GM18508 (cell line): ENCODE results near the gene FRMD8.

Experiments used
- ATAC-seq: cut with Tn5 transposase; IDR thresholded peaks from one replicate; pipeline ENCODE4 v1.9.1; 2021; ENCODE audit warnings: moderate number of reproducible peaks; ENCODE audit not compliant: insufficient read depth, unreplicated experiment

FRMD8 gene, protein sequence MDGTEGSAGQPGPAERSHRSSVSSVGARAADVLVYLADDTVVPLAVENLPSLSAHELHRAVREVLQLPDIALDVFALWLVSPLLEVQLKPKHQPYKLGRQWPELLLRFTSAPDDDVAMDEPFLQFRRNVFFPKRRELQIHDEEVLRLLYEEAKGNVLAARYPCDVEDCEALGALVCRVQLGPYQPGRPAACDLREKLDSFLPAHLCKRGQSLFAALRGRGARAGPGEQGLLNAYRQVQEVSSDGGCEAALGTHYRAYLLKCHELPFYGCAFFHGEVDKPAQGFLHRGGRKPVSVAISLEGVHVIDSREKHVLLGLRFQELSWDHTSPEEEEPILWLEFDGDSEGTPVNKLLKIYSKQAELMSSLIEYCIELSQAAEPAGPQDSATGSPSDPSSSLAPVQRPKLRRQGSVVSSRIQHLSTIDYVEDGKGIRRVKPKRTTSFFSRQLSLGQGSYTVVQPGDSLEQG

DNA sequence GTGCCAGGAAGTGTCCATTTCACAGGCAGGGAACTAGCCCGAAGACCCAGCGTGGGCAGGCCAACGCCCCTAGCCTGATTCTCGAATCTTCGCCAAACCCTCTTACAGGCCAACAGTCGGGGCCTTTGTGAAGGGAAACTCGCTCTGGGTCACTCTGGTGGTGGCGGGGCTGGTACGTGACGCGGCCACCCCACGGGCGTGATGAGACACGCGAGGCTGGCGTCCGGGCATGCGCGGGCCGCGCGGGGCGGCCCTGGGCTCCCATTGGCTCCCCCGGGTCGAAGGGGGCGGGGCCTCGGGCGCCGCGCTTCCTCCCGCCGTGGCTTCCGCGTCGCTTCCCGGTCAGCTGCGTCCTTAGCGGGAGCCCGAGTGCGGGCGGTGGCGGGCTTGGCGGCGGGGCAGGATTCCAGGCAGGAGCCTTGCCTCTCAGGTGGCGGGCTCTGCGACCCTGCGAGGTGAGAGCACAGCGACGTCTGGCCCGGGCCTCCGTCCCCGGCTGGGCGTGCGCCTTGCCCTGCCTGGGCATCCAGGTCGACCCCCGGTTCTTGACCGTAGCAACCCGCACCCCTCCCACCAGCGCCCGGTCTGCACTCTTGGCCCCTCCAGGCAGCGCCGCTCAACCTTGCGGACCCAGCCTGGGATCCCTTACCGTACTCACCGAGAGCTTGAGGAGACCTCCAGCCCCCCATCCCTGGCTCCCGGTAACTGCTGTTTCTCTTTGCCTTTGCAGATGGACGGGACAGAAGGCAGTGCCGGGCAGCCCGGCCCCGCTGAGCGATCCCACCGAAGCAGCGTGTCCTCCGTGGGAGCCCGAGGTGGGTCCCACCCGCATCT is at the start of gene FRMD8:
Gene FRMD8 (plus strand): TSS at position 331 of the 834 bp plus-strand sequence. CDS start 400 bp downstream, at position 731.
- ATAC-seq = no peak

DNA sequence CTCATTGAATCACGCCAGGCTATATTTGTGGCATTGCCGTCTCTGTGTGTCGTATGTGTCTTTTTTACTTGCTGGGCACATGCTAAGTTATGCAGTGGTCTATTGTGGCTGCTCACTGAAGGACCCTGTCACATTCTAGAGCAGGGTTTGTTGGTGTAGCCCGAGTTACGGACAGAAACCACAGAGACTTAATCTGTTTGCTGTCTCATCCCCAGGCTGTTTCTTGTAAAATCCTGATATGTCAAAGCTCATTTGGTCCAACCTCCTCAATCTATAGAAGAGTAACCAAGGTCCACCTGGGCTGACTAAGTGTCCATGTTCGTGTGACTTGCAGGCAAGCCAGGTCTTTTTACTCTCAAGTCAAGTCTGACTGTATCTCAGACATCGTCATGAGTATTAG is 47.8 kb upstream of the FRMD8 start:
- ATAC-seq = no peak

DNA sequence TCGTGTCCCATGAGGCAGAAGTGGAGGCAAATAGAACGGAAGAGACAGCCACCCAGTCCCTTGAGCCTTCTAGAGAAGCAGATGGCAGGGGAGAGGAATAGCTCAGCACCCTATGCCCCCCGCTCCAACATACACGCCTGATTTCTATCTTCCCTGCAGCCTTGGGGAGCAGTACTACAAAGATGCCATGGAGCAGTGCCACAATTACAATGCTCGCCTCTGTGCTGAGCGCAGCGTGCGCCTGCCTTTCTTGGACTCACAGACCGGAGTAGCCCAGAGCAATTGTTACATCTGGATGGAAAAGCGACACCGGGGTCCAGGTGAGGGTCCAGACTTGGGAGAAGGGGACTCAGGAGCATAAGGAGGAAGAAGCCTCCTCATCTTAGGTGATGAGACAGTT is 46.2 kb upstream of the FRMD8 start:
- no peak for ATAC-seq

DNA sequence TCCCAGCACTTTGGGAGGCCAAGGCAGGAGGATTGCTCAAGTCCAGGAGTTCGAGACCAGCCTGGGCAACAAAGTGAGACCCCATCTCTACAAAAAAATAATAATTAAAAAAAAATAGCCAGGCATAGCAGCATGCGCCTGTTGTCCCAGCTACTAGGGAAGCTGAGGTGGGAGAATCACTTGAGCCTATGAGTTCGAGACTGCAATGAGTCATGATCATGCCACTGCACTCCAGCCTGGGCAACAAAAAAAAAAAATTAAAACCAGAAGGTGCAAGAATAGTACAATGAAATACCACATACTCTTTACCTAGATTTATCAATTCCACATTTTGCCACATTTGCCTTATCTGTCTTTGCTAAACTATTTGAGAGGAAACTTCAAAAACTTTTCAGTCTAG is 44.6 kb upstream of the FRMD8 start:
- no peak for ATAC-seq

DNA sequence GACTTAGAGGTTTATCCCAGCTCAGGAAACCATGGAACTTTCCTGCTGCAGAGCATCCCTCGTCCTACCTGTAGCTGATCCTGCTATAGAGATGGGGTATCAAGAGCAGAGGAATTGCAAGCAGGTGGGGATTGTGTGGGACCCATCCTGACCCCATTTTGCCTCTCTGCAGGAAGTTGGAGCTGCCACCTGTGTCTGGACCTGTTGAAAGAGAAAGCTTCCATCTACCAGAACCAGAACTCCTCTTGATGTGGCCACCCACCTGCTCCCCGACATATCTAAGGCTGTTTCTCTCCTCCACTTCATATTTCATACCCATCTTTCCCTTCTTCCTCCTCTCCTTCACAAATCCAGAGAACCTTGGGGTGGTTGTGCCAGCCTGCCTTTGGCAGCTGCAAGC is 34.9 kb upstream of the FRMD8 start:
- ATAC-seq = no peak

DNA sequence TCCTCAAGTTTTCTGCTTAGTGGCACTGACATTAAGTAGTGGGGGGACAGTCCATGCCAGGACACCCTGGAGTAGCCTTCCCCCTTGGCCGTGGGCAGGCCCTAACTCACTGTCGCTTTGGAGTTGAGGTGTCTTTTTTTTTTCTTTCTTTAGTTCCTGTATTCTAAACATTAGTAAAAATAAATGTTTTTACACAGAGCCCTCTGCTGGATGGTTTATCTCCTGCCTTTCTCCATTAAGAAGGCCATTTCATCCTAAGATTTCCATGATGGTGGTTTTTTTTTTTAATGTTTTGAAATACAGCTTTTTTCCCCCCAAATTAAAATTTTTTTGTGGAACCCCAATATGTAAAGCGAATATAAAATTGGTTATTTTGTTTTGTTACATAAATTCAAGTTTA is 33.7 kb upstream of the FRMD8 start:
- no peak for ATAC-seq

DNA sequence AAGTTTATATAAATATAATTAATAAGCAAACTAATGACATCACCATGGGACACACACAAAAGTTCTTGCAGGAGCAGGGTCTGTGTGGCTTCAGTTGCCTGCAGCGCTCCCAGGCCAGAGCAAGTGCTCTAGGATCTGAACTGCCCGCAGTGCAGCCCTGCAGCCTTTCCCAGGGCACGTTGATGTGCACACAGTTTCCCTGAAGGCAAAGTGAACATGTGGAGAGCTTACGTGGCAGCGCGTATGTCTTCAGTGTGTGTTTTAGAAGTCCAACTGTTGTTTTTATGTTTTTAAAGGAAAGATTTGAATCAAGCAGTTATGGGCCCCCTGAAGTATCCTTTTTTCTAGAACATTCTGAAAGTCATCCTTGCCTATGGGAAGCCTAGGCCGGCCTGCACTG is 33.1 kb upstream of the FRMD8 start:
- ATAC-seq = no peak

DNA sequence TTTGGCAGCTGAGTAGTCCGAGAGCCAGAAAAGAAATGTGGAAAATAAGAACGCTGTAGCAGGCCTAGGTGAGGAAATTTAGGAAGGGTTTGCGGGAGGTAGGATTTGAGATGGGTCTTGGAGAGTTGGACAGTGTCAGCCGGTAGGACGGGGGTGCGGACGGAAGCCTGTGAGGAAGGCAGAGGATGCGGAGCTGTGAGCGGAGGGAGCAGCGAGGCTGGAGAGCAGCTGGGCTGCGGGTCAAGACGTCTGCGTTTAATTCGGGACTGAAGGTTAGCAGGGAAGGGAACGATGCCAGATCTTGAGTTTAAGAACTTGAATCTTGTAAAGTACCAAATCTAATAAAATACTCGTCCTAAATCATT is 32.6 kb upstream of the FRMD8 start:
- ATAC-seq = no peak

DNA sequence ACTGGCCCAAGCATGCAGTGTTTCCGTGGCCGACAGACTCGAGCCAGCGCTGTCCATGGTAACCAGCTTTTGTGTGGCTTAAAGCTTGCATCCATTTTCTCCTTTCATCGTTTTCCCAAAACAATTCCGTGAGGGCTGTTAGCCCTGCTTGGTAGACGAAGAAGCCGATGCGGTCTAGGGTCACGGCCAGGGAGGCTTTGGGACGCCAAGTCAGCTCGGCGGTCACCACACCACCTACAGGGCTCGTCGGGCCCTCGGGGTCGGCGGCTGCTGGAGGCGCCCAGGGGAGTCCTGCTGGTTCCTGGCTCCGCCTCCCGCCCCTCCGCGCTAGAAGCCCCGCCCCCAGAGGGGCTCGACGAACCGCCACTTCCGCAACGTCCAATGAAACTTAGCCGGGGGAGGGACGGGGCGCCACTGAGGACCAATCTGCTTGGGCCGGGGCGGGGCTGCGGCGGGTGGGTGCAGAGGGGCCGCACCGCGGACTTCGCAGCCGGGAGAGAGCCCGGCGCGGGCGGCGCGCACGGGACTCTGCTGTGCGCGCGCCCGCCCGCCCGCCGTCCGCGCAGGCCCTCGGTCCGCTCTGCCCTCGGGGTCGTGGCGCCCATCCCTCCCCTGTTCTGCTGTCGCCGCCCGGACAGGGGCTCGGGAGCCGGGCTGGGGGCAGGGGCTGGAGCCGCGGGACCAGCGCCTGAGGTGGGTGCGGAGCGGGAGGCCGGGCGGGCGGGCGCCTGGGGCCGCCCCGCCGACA is 32.0 kb upstream of the FRMD8 start, which contains the start of gene TIGD3:
Gene TIGD3 (plus strand): TSS at position 487 of the 748 bp plus-strand sequence. CDS start 1,058 bp downstream, outside the sequence.
- ATAC-seq = no peak

DNA sequence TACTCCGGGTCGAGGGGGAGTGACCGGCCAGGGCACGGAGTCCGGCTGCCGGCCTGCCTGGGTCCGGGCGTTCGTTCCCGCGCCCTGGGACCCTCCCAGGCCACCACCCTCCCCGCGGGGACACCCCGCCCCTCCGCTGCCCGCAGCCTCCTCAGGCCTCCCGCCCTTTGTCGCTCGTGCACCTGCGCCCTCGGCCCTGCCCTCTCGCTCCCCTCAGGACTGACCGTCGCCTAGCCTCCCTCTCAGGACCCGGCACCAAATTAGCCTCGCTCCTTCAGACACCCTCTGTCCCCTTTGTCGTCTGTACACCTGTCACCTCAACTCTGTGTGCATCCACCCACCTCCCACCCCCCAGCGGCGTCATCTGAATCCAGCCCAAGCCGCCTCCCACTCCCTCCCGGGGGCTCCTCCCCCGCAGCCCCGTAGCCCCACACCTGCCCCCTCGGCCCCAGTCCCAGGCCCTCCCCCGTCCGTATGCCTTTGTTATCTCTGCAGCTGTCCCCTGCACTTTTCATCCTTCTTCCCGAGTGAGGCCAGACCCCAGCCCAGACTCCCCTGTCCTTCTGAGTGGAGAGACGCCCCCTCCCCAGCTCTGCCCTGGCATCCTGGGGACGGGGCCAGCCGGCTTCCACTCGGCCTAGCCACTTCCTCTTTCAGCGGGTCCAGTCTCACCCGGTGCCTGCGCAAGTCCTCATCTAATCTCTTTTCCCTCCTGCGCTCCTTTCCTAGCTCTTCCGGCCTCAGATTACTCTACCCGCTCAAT is 31.2 kb upstream of the FRMD8 start:
- ATAC-seq = no peak

DNA sequence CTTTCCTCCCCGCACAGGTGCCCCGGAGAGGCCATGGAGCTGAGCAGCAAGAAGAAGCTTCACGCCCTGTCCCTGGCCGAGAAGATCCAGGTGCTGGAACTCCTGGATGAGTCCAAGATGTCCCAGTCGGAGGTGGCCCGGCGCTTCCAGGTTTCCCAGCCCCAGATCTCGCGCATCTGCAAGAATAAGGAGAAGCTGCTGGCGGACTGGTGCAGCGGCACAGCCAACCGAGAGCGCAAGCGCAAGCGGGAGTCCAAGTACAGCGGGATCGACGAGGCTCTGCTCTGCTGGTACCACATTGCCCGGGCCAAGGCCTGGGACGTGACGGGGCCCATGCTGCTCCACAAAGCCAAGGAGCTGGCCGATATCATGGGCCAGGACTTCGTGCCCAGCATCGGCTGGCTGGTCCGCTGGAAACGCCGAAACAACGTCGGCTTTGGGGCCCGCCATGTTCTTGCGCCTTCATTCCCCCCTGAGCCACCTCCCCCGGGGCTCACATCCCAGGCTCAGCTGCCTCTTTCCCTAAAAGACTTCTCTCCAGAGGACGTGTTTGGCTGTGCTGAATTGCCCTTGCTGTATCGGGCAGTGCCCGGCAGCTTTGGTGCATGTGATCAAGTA is 30.6 kb upstream of the FRMD8 start:
- no peak for ATAC-seq

DNA sequence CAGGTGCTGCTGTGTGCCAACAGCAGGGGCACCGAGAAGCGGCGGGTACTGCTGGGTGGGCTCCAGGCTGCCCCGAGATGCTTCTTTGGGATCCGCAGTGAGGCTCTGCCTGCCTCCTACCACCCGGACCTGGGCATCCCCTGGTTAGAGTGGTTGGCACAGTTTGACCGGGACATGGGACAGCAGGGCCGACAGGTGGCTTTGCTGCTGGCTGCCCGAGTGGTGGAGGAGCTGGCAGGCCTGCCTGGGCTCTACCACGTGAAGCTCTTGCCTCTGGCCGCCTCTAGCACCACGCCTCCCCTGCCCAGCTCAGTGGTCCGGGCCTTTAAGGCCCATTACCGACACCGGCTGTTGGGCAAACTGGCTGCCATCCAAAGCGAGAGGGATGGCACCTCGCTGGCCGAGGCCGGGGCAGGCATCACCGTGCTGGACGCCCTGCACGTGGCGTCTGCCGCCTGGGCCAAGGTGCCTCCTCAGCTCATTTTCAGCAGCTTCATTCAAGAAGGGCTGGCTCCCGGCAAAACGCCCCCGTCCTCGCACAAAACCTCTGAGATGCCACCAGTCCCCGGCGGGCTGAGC is 30.0 kb upstream of the FRMD8 start:
- no peak for ATAC-seq

DNA sequence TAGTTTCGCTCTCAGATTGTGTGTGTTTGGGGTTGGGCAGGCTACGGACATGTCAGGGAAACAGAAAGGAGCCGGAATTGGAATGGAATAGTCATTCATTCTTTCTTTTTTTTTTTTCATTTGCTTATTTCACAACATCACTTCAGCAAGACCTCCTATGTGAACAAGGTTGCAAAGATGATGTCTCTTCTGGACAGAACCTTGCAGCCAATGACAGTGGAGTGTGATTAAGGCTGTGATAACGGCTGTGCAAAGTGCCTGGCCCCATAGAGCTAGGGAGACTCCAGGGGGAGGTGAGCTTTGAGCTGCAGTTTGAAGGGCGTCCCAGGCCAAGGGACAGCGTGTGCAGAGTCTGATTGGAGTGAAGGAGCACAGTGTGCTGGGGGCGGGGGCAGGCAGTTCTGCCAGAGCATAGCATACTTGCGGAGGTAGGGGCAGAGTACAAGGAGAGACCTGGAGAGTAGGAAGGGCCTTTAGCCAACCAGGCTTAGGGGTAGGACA is 28.5 kb upstream of the FRMD8 start:
- ATAC-seq = no peak

DNA sequence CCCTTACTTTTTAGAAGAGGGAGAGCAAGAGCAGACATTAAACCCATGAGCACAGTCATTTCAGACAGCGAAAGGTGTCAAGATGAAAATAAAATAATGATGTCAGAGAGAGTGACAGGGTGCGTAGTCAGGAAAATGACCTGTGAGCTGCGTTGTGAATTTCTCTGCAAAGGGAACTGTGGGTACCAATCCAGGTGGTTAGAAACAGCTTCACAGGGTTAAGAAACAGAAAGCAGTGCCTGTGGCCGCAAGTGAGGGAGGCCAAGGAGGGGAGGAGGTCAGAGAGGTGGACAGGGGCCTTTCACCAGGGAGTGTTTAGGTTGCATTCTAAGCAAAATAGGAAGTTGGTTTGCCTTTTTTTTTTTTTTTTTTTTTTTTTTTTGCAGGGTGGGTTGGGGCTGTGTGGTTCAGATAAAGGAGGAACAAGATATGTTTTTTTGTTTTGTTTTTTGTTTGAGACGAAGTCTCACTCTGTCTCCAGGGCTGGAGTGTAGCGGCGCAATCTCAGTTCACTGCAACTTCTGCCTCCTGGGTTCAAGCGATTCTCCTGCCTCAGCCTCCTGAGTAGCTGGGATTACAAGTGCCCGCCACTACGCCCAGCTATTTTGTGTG is 24.0 kb upstream of the FRMD8 start:
- ATAC-seq = no peak

DNA sequence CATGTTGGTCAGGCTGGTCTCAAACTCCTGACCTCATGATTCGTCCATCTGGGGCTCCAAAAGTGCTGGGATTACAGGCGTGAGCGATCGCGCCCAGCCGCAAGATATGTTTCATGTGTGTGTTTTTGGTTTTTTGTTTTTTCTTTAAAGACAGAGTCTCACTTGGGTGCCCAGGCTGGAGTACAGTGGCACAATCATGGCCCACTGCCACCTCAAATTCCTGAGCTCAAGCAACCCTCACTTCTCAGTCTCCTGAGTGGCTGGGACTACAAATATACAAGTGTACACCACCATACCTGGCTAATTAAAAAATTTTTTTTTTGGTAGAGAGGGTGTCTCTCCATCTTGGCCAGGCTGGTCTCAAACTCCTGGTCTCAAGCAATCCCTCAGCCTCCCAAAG is 23.5 kb upstream of the FRMD8 start:
- ATAC-seq = no peak

DNA sequence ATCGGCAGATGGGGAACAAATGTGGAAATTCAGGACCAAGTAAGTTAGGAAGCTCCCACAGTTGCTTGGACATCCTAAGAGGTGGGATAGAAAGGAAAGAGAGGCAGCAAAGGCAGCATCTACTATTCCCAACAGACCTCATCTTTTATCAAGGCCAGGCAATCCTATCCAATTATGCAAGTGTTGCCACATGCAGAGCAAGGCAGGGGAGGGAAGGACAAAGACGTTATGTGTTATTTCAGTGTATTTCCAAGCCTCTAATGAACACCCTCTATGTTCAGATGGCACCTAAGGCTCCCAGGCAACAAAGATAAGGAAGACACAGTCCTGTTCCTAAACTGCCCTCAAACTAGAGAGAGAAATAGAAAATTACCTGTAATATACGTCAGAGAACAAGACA is 22.7 kb upstream of the FRMD8 start:
- no peak for ATAC-seq

DNA sequence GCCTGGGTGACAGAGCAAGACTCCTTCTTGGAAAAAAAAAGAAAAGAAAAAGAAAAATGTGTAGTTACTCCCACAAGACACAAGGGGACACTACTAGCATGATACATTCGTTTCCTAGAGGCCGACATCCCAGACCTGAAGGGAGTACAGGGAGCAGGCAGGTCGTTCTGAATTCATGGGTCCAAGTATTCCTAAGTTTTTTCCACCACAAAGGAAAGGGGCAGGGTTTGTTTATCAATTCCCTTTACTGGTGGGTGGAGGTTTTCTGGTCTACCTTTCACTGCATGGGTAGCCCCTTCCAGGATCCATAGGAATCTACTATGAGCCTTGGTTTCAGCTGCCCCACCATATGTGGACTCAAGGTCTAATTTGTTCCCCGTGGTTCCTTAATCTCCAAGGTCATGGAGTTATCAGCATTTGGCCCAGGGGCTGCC is 20.1 kb upstream of the FRMD8 start:
- ATAC-seq = no peak

DNA sequence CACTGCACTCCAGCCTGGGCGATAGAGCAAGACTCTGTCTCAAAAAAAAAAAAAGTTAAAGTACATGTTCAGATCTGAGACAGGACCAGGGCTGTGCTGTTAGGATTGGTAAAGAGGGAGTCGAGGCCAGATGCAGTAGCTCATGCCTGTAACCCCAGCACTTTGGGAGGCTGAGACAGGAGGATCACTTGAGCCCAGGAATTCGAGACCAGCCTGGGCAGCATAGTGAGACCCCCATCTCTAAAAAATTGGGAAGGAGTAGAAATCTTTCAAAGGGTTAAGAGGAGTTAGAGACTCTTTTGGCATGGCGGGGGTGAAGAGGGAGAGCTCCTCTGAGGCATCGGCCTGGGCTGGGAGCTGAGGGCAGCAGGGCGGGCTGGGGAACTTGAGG is 15.8 kb upstream of the FRMD8 start:
- no peak for ATAC-seq
